NCI-H146 treated with DMSO at 0.1 percent for 48 hours (cell line): Measurements from ENCODE around the gene SNCB.
"Not testable (repeated sequence)": the region's sequence is repeated elsewhere in the genome, so short reads cannot be mapped to it uniquely, and the experiment has no call there.

Source experiments
- DNase-seq: peaks from one replicate; lab custom pipeline; 2025; ENCODE audit not compliant: unreplicated experiment; lab: John Stamatoyannopoulos, UW

SNCB gene

GRCh38 chr5:176606032-176606431 is 24.3 kb downstream of the SNCB start:
- no peak for DNase-seq

GRCh38 chr5:176603091-176603490 is 27.2 kb downstream of the SNCB start:
- no peak for DNase-seq

- no peak for DNase-seq
Measured at GRCh38 chr5:176601901-176602482, 28.3 kb downstream of the SNCB start.

- DNase-seq, result not testable (repeated sequence)
Measured at GRCh38 chr5:176599749-176600430, 30.4 kb downstream of the SNCB start.

- no peak for DNase-seq
Measured at GRCh38 chr5:176597417-176598389, 32.6 kb downstream of the SNCB start.

- DNase-seq, result no peak
Measured at GRCh38 chr5:176596689-176597416, 33.5 kb downstream of the SNCB start.

GRCh38 chr5:176596069-176596644 is 34.2 kb downstream of the SNCB start:
- DNase-seq, result no peak

GRCh38 chr5:176595386-176595943 is 34.9 kb downstream of the SNCB start:
- DNase-seq, result no peak

- DNase-seq, result no peak
Measured at GRCh38 chr5:176594554-176594953, 35.8 kb downstream of the SNCB start.

GRCh38 chr5:176593273-176593869 is 37.0 kb downstream of the SNCB start:
- DNase-seq, result no peak

- no peak for DNase-seq
Measured at GRCh38 chr5:176592573-176592972, 37.8 kb downstream of the SNCB start.

GRCh38 chr5:176591667-176592066 is 38.7 kb downstream of the SNCB start:
- DNase-seq, result not testable (repeated sequence)

GRCh38 chr5:176590035-176590717 is 40.2 kb downstream of the SNCB start:
- DNase-seq, result no peak

- no peak for DNase-seq
Measured at GRCh38 chr5:176589039-176589769, 41.1 kb downstream of the SNCB start.

GRCh38 chr5:176588297-176588696 is 42.0 kb downstream of the SNCB start:
- DNase-seq, result no peak

- no peak for DNase-seq
Measured at GRCh38 chr5:176587398-176587797, 42.9 kb downstream of the SNCB start.

GRCh38 chr5:176583076-176583475 is 47.3 kb downstream of the SNCB start:
- no peak for DNase-seq

- DNase-seq, result no peak
Measured at GRCh38 chr5:176581361-176581760, 49.0 kb downstream of the SNCB start.

GRCh38 chr5:176579323-176579722 is 51.0 kb downstream of the SNCB start:
- no peak for DNase-seq
